WTC11 (cell line): ENCODE measurements around the gene CT47C1. TPM values are rescaled to one million over a fixed set of nuclear protein-coding genes. Genes with fewer than 3 reads are reported as not detected.

Experiments
- ATAC-seq: fragments of 200-7000 bp; cut with Tn5 transposase; 2 replicates; pipeline ENCODE4 v1.10.0; 2021; ENCODE audit warnings: mild to moderate bottlenecking, moderate library complexity
- CTCF ChIA-PET: fragments of 300-600 bp; sonication (Branson Sonifier 250); formaldehyde crosslinking; loops from one replicate; lab custom pipeline; 2021; ENCODE audit warnings: antibody characterized with exemption; lab: Charles Lee
- POLR2A ChIA-PET: fragments of 350-600 bp; sonication (Branson Sonifier 250); formaldehyde crosslinking; loops from one replicate; lab custom pipeline; 2021; ENCODE audit warnings: antibody characterized with exemption; lab: Charles Lee
- DNase-seq: peaks from one replicate; pipeline ENCODE4 v3.0.0; 2021; ENCODE audit warnings: low spot score
- H3K27ac Mint-ChIP-seq: 2 replicates; pipeline ENCODE4 v1.8.0; 2021; ENCODE audit warnings: mixed read lengths
- H3K27me3 Mint-ChIP-seq: 2 replicates; pipeline ENCODE4 v1.8.0; 2021; ENCODE audit warnings: low read depth, mild to moderate bottlenecking, moderate library complexity, mixed read lengths
- H3K36me3 Mint-ChIP-seq: 2 replicates; pipeline ENCODE4 v1.8.0; 2021; ENCODE audit warnings: mixed read lengths
- H3K4me1 Mint-ChIP-seq: 2 replicates; pipeline ENCODE4 v1.8.0; 2022; ENCODE audit warnings: mixed read lengths
- H3K4me3 Mint-ChIP-seq: 2 replicates; pipeline ENCODE4 v1.8.0; 2021; ENCODE audit warnings: mild to moderate bottlenecking, moderate library complexity, mixed read lengths
- H3K9me3 Mint-ChIP-seq: 2 replicates; pipeline ENCODE4 v1.8.0; 2021; ENCODE audit warnings: mixed read lengths
- ATF6 ChIP-seq: sonication (generic); formaldehyde crosslinking; IDR thresholded peaks from 2 replicates; pipeline ENCODE4 v1.8.1; 2023; ENCODE audit warnings: mild to moderate bottlenecking, missing genetic modification reagents
- CBFB ChIP-seq: sonication (generic); formaldehyde crosslinking; IDR thresholded peaks from 2 replicates; pipeline ENCODE4 v1.8.1; 2022; ENCODE audit warnings: mild to moderate bottlenecking, low read depth, missing genetic modification reagents
- CDX4 ChIP-seq: fragments of 250-450 bp; sonication (Bioruptor Pico); IDR thresholded peaks from 2 replicates; pipeline ENCODE4 v1.9.0; 2021; ENCODE audit warnings: moderate library complexity, mild to moderate bottlenecking, inconsistent platforms, borderline replicate concordance
- CREM ChIP-seq: sonication (generic); formaldehyde crosslinking; IDR thresholded peaks from 2 replicates; pipeline ENCODE4 v1.8.1; 2022; ENCODE audit warnings: mild to moderate bottlenecking, missing genetic modification reagents, moderate library complexity
- CTCF ChIP-seq: fragments of 200-600 bp; IDR thresholded peaks from 2 replicates; pipeline ENCODE4 v1.8.0; 2022; ENCODE audit warnings: antibody characterized with exemption
- ELF4 ChIP-seq: sonication (generic); formaldehyde crosslinking; IDR thresholded peaks from 2 replicates; pipeline ENCODE4 v1.8.1; 2022; ENCODE audit warnings: low read depth, mild to moderate bottlenecking, moderate library complexity, missing genetic modification reagents
- HMGA2 ChIP-seq: fragments of 250-450 bp; sonication (Bioruptor Pico); IDR thresholded peaks from 2 replicates; pipeline ENCODE4 v1.4.0; 2021; ENCODE audit warnings: mild to moderate bottlenecking, moderate library complexity
- JAZF1 ChIP-seq: fragments of 250-450 bp; sonication (Bioruptor Pico); IDR thresholded peaks from 2 replicates; pipeline ENCODE4 v1.9.0; 2021; ENCODE audit warnings: moderate library complexity, mild to moderate bottlenecking, inconsistent platforms
- KAT7 ChIP-seq: sonication (generic); formaldehyde crosslinking; IDR thresholded peaks from 2 replicates; pipeline ENCODE4 v1.8.1; 2023; ENCODE audit warnings: missing genetic modification reagents, mild to moderate bottlenecking, borderline replicate concordance
- NR2C2 ChIP-seq: sonication (generic); formaldehyde crosslinking; IDR thresholded peaks from 2 replicates; pipeline ENCODE4 v1.8.0; 2022; ENCODE audit warnings: mild to moderate bottlenecking, missing genetic modification reagents
- PREB ChIP-seq: sonication (generic); formaldehyde crosslinking; IDR thresholded peaks from 2 replicates; pipeline ENCODE4 v1.8.1; 2022; ENCODE audit warnings: mild to moderate bottlenecking, missing genetic modification reagents, moderate library complexity, borderline replicate concordance
- SMAD3 ChIP-seq: sonication (generic); formaldehyde crosslinking; IDR thresholded peaks from 2 replicates; pipeline ENCODE4 v1.8.0; 2022; ENCODE audit warnings: missing genetic modification reagents, mild to moderate bottlenecking, borderline replicate concordance
- SOX15 ChIP-seq: fragments of 250-450 bp; sonication (Bioruptor Pico); IDR thresholded peaks from 2 replicates; pipeline ENCODE4 v1.9.0; 2021; ENCODE audit warnings: mild to moderate bottlenecking
- TEAD4 ChIP-seq: sonication (generic); formaldehyde crosslinking; IDR thresholded peaks from 2 replicates; pipeline ENCODE4 v1.8.0; 2022; ENCODE audit warnings: mild to moderate bottlenecking, missing genetic modification reagents
- ZNF232 ChIP-seq: sonication (generic); formaldehyde crosslinking; IDR thresholded peaks from 2 replicates; pipeline ENCODE4 v1.8.0; 2022; ENCODE audit warnings: mild to moderate bottlenecking, missing genetic modification reagents
- ZNF317 ChIP-seq: sonication (generic); formaldehyde crosslinking; IDR thresholded peaks from 2 replicates; pipeline ENCODE4 v1.8.1; 2023; ENCODE audit warnings: low read depth, mild to moderate bottlenecking, moderate library complexity, missing genetic modification reagents, borderline replicate concordance
- ZNF416 ChIP-seq: fragments of 250-450 bp; sonication (Bioruptor Pico); IDR thresholded peaks from 2 replicates; pipeline ENCODE4 v1.9.0; 2021; ENCODE audit warnings: mild to moderate bottlenecking, inconsistent platforms
- total RNA-seq: library from RNA; stranded (reverse); gene quantifications from 3 replicates; pipeline ENCODE4 v1.2.3, GENCODE V29; 2021
- TF ChIP-seq, protein P1 (sequence below): sonication (generic); formaldehyde crosslinking; IDR thresholded peaks from 2 replicates; pipeline ENCODE4 v1.8.1; 2023; ENCODE audit warnings: mild to moderate bottlenecking, missing genetic modification reagents, moderate library complexity
- TF ChIP-seq, protein P2 (sequence below): sonication (generic); formaldehyde crosslinking; IDR thresholded peaks from 2 replicates; pipeline ENCODE4 v1.8.1; 2023; ENCODE audit warnings: mild to moderate bottlenecking, missing genetic modification reagents
- TF ChIP-seq, protein P3 (sequence below): sonication (generic); formaldehyde crosslinking; IDR thresholded peaks from 2 replicates; pipeline ENCODE4 v1.8.0; 2023; ENCODE audit warnings: mild to moderate bottlenecking, missing genetic modification reagents
- TF ChIP-seq, protein P4 (sequence below): sonication (generic); formaldehyde crosslinking; IDR thresholded peaks from 2 replicates; pipeline ENCODE4 v1.8.0; 2023; ENCODE audit warnings: missing genetic modification reagents

CT47C1 gene
- total RNA-seq, 1 experiment from 2014 or later = not detected

DNA sequence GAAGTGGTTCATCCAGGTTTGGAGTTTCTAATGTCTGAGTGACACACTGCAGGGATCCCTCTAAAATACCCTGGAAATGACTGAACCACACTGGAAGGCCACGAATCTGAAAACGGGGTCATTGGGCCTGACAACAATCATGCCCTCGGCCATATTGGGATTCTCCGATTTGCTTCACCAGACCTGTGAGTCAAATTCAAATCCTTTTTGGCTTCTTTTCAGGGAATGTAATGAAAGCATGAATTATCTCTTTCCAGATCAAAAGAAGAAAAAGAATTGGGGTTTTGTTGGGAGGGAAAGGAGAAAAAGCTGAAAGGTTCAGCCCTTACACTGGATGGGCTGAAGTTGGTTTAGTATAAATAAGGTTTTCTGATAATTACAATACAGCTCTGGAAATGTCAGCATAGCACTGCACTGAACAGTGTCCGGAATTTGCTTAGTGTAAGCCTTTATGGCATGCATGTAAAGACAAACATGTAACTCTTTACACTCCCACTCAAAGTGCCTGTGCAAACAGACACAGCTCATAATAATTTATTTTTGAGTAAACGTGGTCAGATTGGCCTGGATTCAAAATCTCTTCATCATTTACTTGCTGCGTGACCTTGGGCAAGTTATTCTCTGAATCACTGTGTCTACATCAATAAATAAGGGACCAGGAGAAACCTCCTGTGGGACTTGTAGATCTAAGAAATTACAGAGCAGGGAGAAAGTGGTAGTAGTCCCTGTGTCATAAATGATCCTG, 21.4 kb downstream of the CT47C1 start:
- CTCF ChIA-PET = interaction anchor here (1.0 kb wide), 1 partner anchor 101 kb away, joined by 5 read pairs; no protein-coding TSS in a partner anchor
- TF ChIP-seq SMAD3 (CRISPR knock-in tag) (no peak), CTCF (no peak), ZNF232 (no peak), KAT7 (CRISPR knock-in tag) (no peak), CREM (CRISPR knock-in tag) (no peak), HMGA2 (CRISPR knock-in tag) (no peak), NR2C2 (CRISPR knock-in tag) (no peak), PREB (CRISPR knock-in tag) (no peak), ZNF317 (no peak), CDX4 (CRISPR knock-in tag) (no peak), TEAD4 (CRISPR knock-in tag) (no peak), CBFB (CRISPR knock-in tag) (no peak), ZNF416 (no peak)
- TF ChIP-seq, protein P1, sequence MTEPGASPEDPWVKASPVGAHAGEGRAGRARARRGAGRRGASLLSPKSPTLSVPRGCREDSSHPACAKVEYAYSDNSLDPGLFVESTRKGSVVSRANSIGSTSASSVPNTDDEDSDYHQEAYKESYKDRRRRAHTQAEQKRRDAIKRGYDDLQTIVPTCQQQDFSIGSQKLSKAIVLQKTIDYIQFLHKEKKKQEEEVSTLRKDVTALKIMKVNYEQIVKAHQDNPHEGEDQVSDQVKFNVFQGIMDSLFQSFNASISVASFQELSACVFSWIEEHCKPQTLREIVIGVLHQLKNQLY = no peak
- TF ChIP-seq, protein P2, sequence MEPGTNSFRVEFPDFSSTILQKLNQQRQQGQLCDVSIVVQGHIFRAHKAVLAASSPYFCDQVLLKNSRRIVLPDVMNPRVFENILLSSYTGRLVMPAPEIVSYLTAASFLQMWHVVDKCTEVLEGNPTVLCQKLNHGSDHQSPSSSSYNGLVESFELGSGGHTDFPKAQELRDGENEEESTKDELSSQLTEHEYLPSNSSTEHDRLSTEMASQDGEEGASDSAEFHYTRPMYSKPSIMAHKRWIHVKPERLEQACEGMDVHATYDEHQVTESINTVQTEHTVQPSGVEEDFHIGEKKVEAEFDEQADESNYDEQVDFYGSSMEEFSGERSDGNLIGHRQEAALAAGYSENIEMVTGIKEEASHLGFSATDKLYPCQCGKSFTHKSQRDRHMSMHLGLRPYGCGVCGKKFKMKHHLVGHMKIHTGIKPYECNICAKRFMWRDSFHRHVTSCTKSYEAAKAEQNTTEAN = no peak
- TF ChIP-seq, protein P3, sequence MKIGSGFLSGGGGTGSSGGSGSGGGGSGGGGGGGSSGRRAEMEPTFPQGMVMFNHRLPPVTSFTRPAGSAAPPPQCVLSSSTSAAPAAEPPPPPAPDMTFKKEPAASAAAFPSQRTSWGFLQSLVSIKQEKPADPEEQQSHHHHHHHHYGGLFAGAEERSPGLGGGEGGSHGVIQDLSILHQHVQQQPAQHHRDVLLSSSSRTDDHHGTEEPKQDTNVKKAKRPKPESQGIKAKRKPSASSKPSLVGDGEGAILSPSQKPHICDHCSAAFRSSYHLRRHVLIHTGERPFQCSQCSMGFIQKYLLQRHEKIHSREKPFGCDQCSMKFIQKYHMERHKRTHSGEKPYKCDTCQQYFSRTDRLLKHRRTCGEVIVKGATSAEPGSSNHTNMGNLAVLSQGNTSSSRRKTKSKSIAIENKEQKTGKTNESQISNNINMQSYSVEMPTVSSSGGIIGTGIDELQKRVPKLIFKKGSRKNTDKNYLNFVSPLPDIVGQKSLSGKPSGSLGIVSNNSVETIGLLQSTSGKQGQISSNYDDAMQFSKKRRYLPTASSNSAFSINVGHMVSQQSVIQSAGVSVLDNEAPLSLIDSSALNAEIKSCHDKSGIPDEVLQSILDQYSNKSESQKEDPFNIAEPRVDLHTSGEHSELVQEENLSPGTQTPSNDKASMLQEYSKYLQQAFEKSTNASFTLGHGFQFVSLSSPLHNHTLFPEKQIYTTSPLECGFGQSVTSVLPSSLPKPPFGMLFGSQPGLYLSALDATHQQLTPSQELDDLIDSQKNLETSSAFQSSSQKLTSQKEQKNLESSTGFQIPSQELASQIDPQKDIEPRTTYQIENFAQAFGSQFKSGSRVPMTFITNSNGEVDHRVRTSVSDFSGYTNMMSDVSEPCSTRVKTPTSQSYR (CRISPR knock-in tag) = no peak
- Mint-ChIP-seq H3K4me1 (peaks cover 13% of the 10 kb centered on the region), H3K36me3 (no peaks in the 10 kb centered on the region), H3K4me3 (no peak overlapping the region), H3K27me3 (peaks cover 10% of the 10 kb centered on the region), H3K9me3 (no peaks in the 10 kb centered on the region), H3K27ac (no peak overlapping the region)
- POLR2A ChIA-PET = no interaction called here
- ATAC-seq = no peak
- DNase-seq = no peak

- no peak for ATAC-seq
- no peak overlapping the region for H3K27ac Mint-ChIP-seq
- peaks cover 13% of the 10 kb centered on the region for H3K4me1 Mint-ChIP-seq
- no peaks in the 10 kb centered on the region for H3K36me3 Mint-ChIP-seq
- CTCF ChIA-PET = interaction anchor here (1.0 kb wide), 1 partner anchor 100 kb away, joined by 5 read pairs; no protein-coding TSS in a partner anchor
- DNase-seq = no peak
- peaks cover 3% of the 10 kb centered on the region; the same call in 1 of the 2 replicates for H3K27me3 Mint-ChIP-seq
- POLR2A ChIA-PET = no interaction called here
- no peaks in the 10 kb centered on the region for H3K9me3 Mint-ChIP-seq
- H3K4me3 Mint-ChIP-seq = no peak overlapping the region
- TF ChIP-seq ELF4 (CRISPR knock-in tag) (no peak), ZNF317 (no peak), JAZF1 (no peak), CTCF (no peak), SOX15 (no peak), SMAD3 (CRISPR knock-in tag) (no peak), ATF6 (CRISPR knock-in tag) (no peak)
- TF ChIP-seq, protein P4, sequence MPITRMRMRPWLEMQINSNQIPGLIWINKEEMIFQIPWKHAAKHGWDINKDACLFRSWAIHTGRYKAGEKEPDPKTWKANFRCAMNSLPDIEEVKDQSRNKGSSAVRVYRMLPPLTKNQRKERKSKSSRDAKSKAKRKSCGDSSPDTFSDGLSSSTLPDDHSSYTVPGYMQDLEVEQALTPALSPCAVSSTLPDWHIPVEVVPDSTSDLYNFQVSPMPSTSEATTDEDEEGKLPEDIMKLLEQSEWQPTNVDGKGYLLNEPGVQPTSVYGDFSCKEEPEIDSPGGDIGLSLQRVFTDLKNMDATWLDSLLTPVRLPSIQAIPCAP (CRISPR knock-in tag) = no peak
These were observed 22.0 kb downstream of the CT47C1 start for GRCh38 chrX:119094819-119095218.
